DND-41 (cell line): ENCODE results near the gene SPNS3.

Source experiments
- ATAC-seq: fragments of 200-7000 bp; cut with Tn5 transposase; 3 replicates; pipeline ENCODE4 v1.9.1; 2021; ENCODE audit warnings: low read depth; ENCODE audit not compliant: insufficient read depth
- DNase-seq: peaks from one replicate; pipeline ENCODE4 v3.0.0-alpha.2; 2020
- H2AFZ ChIP-seq: 2 replicates; pipeline ENCODE4 v1.6.0; 2012; ENCODE audit warnings: low read depth, low read length
- H3K27ac ChIP-seq: 2 replicates; pipeline ENCODE4 v1.5.1; 2012; ENCODE audit warnings: low read length, inconsistent platforms
- H3K27me3 ChIP-seq: fragments of 200-600 bp; sonication (generic); 2 replicates; pipeline ENCODE4 v1.6.0; 2012; ENCODE audit warnings: low read length, mild to moderate bottlenecking, inconsistent platforms; ENCODE audit not compliant: insufficient read depth, poor library complexity
- H3K36me3 ChIP-seq: 2 replicates; pipeline ENCODE4 v1.5.1; 2012; ENCODE audit warnings: low read length, inconsistent platforms; ENCODE audit not compliant: insufficient read depth
- H3K4me1 ChIP-seq: 2 replicates; pipeline ENCODE4 v1.5.1; 2012; ENCODE audit warnings: mild to moderate bottlenecking, low read length; ENCODE audit not compliant: insufficient read depth
- H3K4me2 ChIP-seq: 2 replicates; pipeline ENCODE4 v1.6.0; 2012; ENCODE audit warnings: mild to moderate bottlenecking, moderate library complexity, low read length, inconsistent platforms; ENCODE audit not compliant: insufficient read depth
- H3K4me3 ChIP-seq, 2 experiments: fragments of 200-600 bp in 1 of 2; shearing (Covaris generic) in 1 of 2; 2 replicates each; pipeline ENCODE4 v1.5.1; 2012 to 2016; ENCODE audit warnings: inconsistent platforms in 2 of 2, low read length in 2 of 2, mild to moderate bottlenecking in 2 of 2, low read depth in 1 of 2, moderate library complexity in 1 of 2
- H3K79me2 ChIP-seq: 2 replicates; pipeline ENCODE4 v1.6.0; 2012; ENCODE audit warnings: low read length, inconsistent platforms; ENCODE audit not compliant: insufficient read depth
- H3K9ac ChIP-seq: 2 replicates; pipeline ENCODE4 v1.6.0; 2012; ENCODE audit warnings: low read depth, mild to moderate bottlenecking, inconsistent platforms, low read length, moderate library complexity
- H3K9me3 ChIP-seq: 2 replicates; pipeline ENCODE4 v1.5.1; 2012; ENCODE audit warnings: low read length, moderate library complexity, mild to moderate bottlenecking, inconsistent platforms; ENCODE audit not compliant: insufficient read depth, severe bottlenecking
- H4K20me1 ChIP-seq: 2 replicates; pipeline ENCODE4 v1.6.0; 2012; ENCODE audit warnings: low read length; ENCODE audit not compliant: insufficient read depth
- CTCF ChIP-seq: IDR thresholded peaks from 2 replicates; pipeline ENCODE4 v1.5.1; 2012; ENCODE audit warnings: borderline replicate concordance, low read length, moderate library complexity, mild to moderate bottlenecking; ENCODE audit not compliant: poor library complexity, severe bottlenecking; ENCODE audit errors: extremely low read depth
- EZH2 ChIP-seq: IDR thresholded peaks from 3 replicates; pipeline ENCODE4 v1.6.1; 2012; ENCODE audit warnings: borderline replicate concordance, low read depth, mild to moderate bottlenecking, moderate library complexity, low read length, inconsistent platforms; ENCODE audit not compliant: severe bottlenecking

Gene SPNS3

GRCh38 chr17:4536259-4536741 is 102.6 kb downstream of the SPNS3 start:
- no peaks in the 10 kb centered on the region for H3K4me1 ChIP-seq
- DNase-seq (no peak), ATAC-seq (0 out of 3 replicates have a peak, but pooled peaks have one; percentile 8)
- no peaks in the 10 kb centered on the region for H3K79me2 ChIP-seq
- peaks cover 33% of the 10 kb centered on the region for H4K20me1 ChIP-seq
- no peak overlapping the region for H3K9ac ChIP-seq
- no peak overlapping the region for H3K4me2 ChIP-seq
- no peaks in the 10 kb centered on the region for H3K9me3 ChIP-seq
- H3K27ac ChIP-seq: no peak overlapping the region
- peaks cover 37% of the 10 kb centered on the region for H3K36me3 ChIP-seq
- no peak overlapping the region for H3K4me3 ChIP-seq
- no peak for TF ChIP-seq CTCF
- no peak for TF ChIP-seq EZH2
- no peaks in the 10 kb centered on the region for H3K27me3 ChIP-seq
- no peak overlapping the region for H2AFZ ChIP-seq

- peaks cover 35% of the 10 kb centered on the region for H4K20me1 ChIP-seq
- H3K27me3 ChIP-seq: no peaks in the 10 kb centered on the region
- no peak for TF ChIP-seq CTCF
- no peak for TF ChIP-seq EZH2
- no peaks in the 10 kb centered on the region for H3K4me1 ChIP-seq
- no peak overlapping the region for H2AFZ ChIP-seq
- H3K9me3 ChIP-seq: no peaks in the 10 kb centered on the region
- H3K27ac ChIP-seq: no peak overlapping the region
- no peaks in the 10 kb centered on the region for H3K79me2 ChIP-seq
- ATAC-seq (no peak), DNase-seq (no peak)
- peaks cover 43% of the 10 kb centered on the region for H3K36me3 ChIP-seq
- H3K4me2 ChIP-seq: no peak overlapping the region
- no peak overlapping the region for H3K9ac ChIP-seq
- no peak overlapping the region for H3K4me3 ChIP-seq
Measured at GRCh38 chr17:4536742-4537411, 103.1 kb downstream of the SPNS3 start.
